GM18498 (cell line): Measurements from ENCODE around the gene PLCD3.

Experiments used
- ATAC-seq: cut with Tn5 transposase; IDR thresholded peaks from one replicate; pipeline ENCODE4 v1.9.1; 2021; ENCODE audit warnings: mild to moderate bottlenecking, moderate library complexity; ENCODE audit not compliant: unreplicated experiment

PLCD3 gene

GRCh38 chr17:45118691-45119090 lies 13.6 kb downstream of the PLCD3 start:
- ATAC-seq: no peak

GRCh38 chr17:45117848-45118646 lies 14.3 kb downstream of the PLCD3 start:
- ATAC-seq: no peak

- ATAC-seq: no peak
Measured at GRCh38 chr17:45117334-45117733, 15.0 kb downstream of the PLCD3 start.

- no peak for ATAC-seq
Measured at GRCh38 chr17:45116434-45117016, 15.8 kb downstream of the PLCD3 start.

GRCh38 chr17:45115871-45116270 lies 16.4 kb downstream of the PLCD3 start:
- no peak for ATAC-seq

- ATAC-seq: no peak
Measured at GRCh38 chr17:45115015-45115625, 17.2 kb downstream of the PLCD3 start.

GRCh38 chr17:45114117-45114932 lies 18.0 kb downstream of the PLCD3 start:
- no peak for ATAC-seq

GRCh38 chr17:45113424-45113754 lies 18.9 kb downstream of the PLCD3 start:
- no peak for ATAC-seq

- ATAC-seq: no peak
Measured at GRCh38 chr17:45112559-45113423, 19.5 kb downstream of the PLCD3 start.

GRCh38 chr17:45111850-45112249 lies 20.5 kb downstream of the PLCD3 start:
- ATAC-seq: no peak

- ATAC-seq: no peak
Measured at GRCh38 chr17:45110676-45111611, 21.4 kb downstream of the PLCD3 start.

- no peak for ATAC-seq
Measured at GRCh38 chr17:45108595-45109521, 23.5 kb downstream of the PLCD3 start.

GRCh38 chr17:45108051-45108450 lies 24.3 kb downstream of the PLCD3 start:
- ATAC-seq: no peak

- ATAC-seq: no peak
Measured at GRCh38 chr17:45107293-45108010, 24.9 kb downstream of the PLCD3 start.

GRCh38 chr17:45106582-45106981 lies 25.7 kb downstream of the PLCD3 start:
- ATAC-seq: no peak

GRCh38 chr17:45106096-45106495 lies 26.2 kb downstream of the PLCD3 start:
- no peak for ATAC-seq

- ATAC-seq: no peak
Measured at GRCh38 chr17:45104907-45105624, 27.2 kb downstream of the PLCD3 start.
